Common myeloid progenitor, CD34-positive (primary cell): ENCODE data around the gene AASDHPPT.
"Not testable (repeated sequence)": the region's sequence is repeated elsewhere in the genome, so short reads cannot be mapped to it uniquely, and the experiment has no call there.

Experiments used
- CTCF ChIA-PET: fragments of 350-600 bp; sonication (Branson Sonifier 250); formaldehyde crosslinking; loops from one replicate; lab custom pipeline; 2021; ENCODE audit warnings: antibody characterized with exemption; lab: Charles Lee
- POLR2A ChIA-PET: fragments of 350-600 bp; sonication (Branson Sonifier 250); formaldehyde crosslinking; loops from one replicate; lab custom pipeline; 2021; ENCODE audit warnings: antibody characterized with exemption; lab: Charles Lee
- DNase-seq, 3 donors: peaks; one replicate each; pipeline versions ENCODE4 v3.0.0 to v3.0.0-alpha.2; 2013
- H3K27ac ChIP-seq, 2 experiments: 1 replicate in 1 of 2; 2 replicates in 1 of 2; pipeline ENCODE4 v1.7.0; 2013; ENCODE audit warnings: inconsistent platforms in 2 of 2, low read length in 2 of 2, mild to moderate bottlenecking in 2 of 2, low read depth in 1 of 2, moderate library complexity in 1 of 2; ENCODE audit not compliant: severe bottlenecking in 2 of 2, insufficient read depth in 1 of 2, poor library complexity in 1 of 2
- H3K27me3 ChIP-seq, 5 experiments: replicated peaks in 2 of 5; 1 replicate in 3 of 5; 2 replicates in 2 of 5; pipeline versions ENCODE4 v1.6.1 to v1.7.0; 2013; ENCODE audit warnings: low read length in 4 of 5, mild to moderate bottlenecking in 2 of 5, moderate library complexity in 2 of 5, inconsistent platforms in 1 of 5; ENCODE audit not compliant: insufficient read depth in 5 of 5, control insufficient read depth in 4 of 5
- H3K36me3 ChIP-seq, 4 experiments: 1 replicate in 2 of 4; 2 replicates in 2 of 4; pipeline versions ENCODE4 v1.6.1 to v1.7.0; 2013; ENCODE audit warnings: low read length in 3 of 4, control low read depth in 1 of 4, mild to moderate bottlenecking in 1 of 4; ENCODE audit not compliant: control insufficient read depth in 4 of 4, insufficient read depth in 4 of 4
- H3K4me1 ChIP-seq, 4 experiments: 1 replicate in 3 of 4; 2 replicates in 1 of 4; pipeline versions ENCODE4 v1.6.1 to v1.7.1; 2013; ENCODE audit warnings: low read length in 3 of 4, mild to moderate bottlenecking in 3 of 4, control low read depth in 1 of 4, inconsistent platforms in 1 of 4, moderate library complexity in 1 of 4; ENCODE audit not compliant: control insufficient read depth in 4 of 4, insufficient read depth in 4 of 4; ENCODE audit errors: control extremely low read depth in 1 of 4
- H3K4me3 ChIP-seq, 7 experiments: 1 replicate in 4 of 7; 2 replicates in 3 of 7; pipeline versions ENCODE4 v1.5.1 to v1.7.0; 2013; ENCODE audit warnings: mild to moderate bottlenecking in 7 of 7, low read length in 6 of 7, moderate library complexity in 6 of 7, inconsistent platforms in 2 of 7, low read depth in 2 of 7, control low read depth in 1 of 7; ENCODE audit not compliant: insufficient read depth in 4 of 7, control insufficient read depth in 1 of 7; ENCODE audit errors: extremely low read depth in 1 of 7
- H3K9me3 ChIP-seq, 5 experiments: 1 replicate in 4 of 5; 2 replicates in 1 of 5; pipeline versions ENCODE4 v1.6.1 to v1.7.1; 2013; ENCODE audit warnings: low read length in 4 of 5, mild to moderate bottlenecking in 2 of 5, inconsistent platforms in 1 of 5, low read depth in 1 of 5, moderate library complexity in 1 of 5; ENCODE audit not compliant: control insufficient read depth in 4 of 5, insufficient read depth in 2 of 5; ENCODE audit errors: control extremely low read depth in 1 of 5
- WGBS: methylation state at CpG from one replicate; pipeline ENCODE4 v1.1.5; 2013; ENCODE audit not compliant: insufficient coverage; 5-methylcytosine and 5-hydroxymethylcytosine counted together

AASDHPPT gene

DNA sequence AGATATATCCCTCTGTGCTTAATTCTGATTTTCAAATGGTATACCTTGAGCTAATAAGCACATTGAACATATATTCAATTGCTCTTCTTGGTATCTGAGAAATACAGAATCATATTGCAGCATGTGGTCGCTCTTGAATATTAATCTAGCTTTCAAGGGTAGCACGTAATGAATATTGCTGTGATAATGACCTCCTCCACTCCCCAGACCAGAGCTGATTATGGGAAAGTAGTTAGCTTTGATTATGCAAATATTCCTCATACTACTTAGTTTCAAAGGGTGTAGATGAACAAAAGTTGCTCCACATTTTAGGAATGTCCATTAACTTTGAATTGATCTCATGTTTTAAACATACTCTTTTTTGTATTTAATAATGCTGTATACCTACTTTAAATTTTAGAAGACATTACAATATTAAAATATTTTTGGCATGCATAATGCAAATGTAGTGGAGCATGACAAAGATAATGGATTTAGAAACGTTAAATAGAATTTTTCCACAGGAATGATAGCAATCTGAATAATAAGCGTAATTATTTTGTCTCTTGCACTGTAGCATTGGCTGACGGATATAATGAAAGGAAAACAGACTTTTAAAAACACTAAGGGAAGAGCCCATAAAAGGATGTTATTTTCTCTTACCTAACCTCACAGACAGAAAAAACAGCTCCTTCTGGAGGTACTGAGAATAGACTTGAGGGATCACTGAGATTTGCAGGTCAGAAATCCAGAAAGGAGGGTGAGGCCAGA is 27.6 kb upstream of the AASDHPPT start:
- POLR2A ChIA-PET, result no interaction called here

DNA sequence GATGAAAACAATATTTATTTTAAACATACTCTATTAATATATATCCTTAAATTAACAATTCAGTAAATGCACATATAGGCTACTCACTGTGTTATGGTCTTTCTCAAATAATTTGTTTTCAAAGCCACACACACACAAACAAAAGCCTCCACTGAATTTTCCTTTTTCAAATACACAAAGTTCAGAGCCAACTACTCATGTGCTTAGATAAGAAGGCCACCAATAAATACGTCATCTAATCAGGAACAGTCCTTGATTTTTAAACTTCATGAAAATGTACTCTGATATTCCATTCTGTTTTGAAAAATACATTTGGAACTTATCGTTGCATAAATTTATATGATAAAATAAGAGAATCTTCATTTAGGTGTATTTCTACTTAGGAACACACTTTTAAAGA is 26.4 kb upstream of the AASDHPPT start:
- WGBS, result no CpG with 5 or more reads among the region's 2 CpGs
- no peaks in the 10 kb centered on the region for H3K36me3 ChIP-seq
- no peaks in the 10 kb centered on the region for H3K27me3 ChIP-seq
- no peak for DNase-seq
- H3K4me3 ChIP-seq, result no peak overlapping the region
- POLR2A ChIA-PET, result no interaction called here
- H3K9me3 ChIP-seq, result no peaks in the 10 kb centered on the region
- no peak overlapping the region for H3K27ac ChIP-seq
- no peaks in the 10 kb centered on the region for H3K4me1 ChIP-seq
- CTCF ChIA-PET, result no interaction called here

More for the DNA sequence above, 27.6 kb upstream of the AASDHPPT start:
- Histone ChIP-seq H3K9me3 (no peaks in the 10 kb centered on the region), H3K4me3 (no peak overlapping the region), H3K36me3 (no peaks in the 10 kb centered on the region), H3K27ac (no peak overlapping the region), H3K4me1 (no peaks in the 10 kb centered on the region), H3K27me3 (peaks cover 0 to 3% (median 0%) of the 10 kb centered on the region in 5 experiments)
- no peak for DNase-seq
- 90% methylated on average over 2 of the region's 5 CpGs for WGBS
- CTCF ChIA-PET, result no interaction called here

DNA sequence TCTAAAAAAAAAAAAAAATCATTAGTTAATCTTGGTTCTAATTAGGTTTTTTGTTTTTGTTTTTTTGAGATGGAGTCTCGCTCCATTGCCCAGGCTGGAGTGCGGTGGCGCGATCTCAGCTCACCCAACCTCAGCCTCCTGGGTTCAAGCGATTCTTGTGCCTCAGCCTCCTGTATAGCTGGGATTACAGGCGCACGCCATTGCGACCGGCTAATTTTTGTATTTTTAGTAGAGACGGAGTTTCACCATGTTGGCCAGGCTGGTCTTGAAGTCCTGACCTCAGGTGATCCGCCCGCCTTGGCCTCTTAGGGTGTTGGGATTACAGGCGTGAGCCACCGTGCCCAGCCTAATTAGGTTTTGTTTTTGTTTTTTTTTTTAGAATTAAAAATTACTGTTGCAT is 19.1 kb upstream of the AASDHPPT start:
- H3K27ac ChIP-seq, POLR2A ChIA-PET, H3K4me3 ChIP-seq, CTCF ChIA-PET, H3K36me3 ChIP-seq, H3K4me1 ChIP-seq, DNase-seq, H3K9me3 ChIP-seq, H3K27me3 ChIP-seq: not testable (repeated sequence)
- WGBS, result 98% methylated on average over 12 of the region's 14 CpGs

DNA sequence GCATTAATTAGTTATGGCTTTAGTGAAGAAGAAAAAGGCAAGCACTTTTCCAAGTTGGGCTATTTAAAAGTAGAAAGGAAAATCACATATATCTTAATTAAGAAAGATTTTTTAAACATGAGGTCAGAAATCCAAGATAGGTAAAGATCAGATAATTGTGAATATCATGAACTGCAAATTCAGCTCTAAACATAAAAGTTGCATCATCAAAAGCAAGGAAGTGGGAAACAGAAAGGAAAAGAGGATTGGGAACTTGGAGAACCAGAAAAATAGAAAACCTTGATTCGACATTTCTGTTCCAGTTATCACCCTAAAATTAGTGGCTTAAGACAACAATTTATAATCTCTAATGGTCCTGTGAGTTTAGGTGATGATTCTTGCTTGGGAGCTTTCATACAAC is 17.8 kb upstream of the AASDHPPT start:
- POLR2A ChIA-PET, result no interaction called here
- no peak for DNase-seq

DNA sequence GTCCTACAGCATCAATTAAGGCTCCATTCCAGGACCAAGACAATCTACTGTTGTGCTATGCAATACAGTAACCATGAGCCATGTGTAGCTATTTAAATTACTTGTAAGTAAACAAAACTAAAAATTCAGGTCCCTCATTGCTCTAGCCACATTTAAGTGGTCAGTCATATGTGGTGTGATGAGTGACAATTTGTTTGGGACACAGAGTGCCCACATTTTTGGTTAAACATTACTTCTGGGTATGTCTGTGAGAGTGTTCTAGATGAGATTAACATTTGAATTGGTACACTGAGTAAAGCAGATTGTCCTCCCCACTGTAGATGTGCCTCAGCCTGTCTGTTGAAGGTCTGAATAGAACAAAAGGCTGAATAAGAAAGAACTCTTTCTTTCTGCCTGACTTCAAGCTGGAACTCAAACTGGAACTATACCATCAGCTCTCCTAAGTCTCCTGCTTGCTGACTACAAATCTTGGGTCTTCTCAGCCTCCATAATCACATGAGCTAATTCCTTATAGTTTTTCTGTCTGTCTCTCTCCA is 16.1 kb upstream of the AASDHPPT start:
- H3K4me1 ChIP-seq, result no peaks in the 10 kb centered on the region
- no peaks in the 10 kb centered on the region for H3K9me3 ChIP-seq
- H3K27me3 ChIP-seq, result no peaks in the 10 kb centered on the region
- no peak overlapping the region for H3K27ac ChIP-seq
- no peak for DNase-seq
- POLR2A ChIA-PET, result no interaction called here
- CTCF ChIA-PET, result no interaction called here
- peaks cover 0 to 2% (median 0%) of the 10 kb centered on the region in 4 experiments for H3K36me3 ChIP-seq
- no peak overlapping the region for H3K4me3 ChIP-seq

More for the DNA sequence above, 17.8 kb upstream of the AASDHPPT start:
- Histone ChIP-seq H3K27me3 (no peaks in the 10 kb centered on the region), H3K36me3 (peaks cover 0 to 2% (median 0%) of the 10 kb centered on the region in 4 experiments), H3K4me1 (no peaks in the 10 kb centered on the region), H3K4me3 (no peak overlapping the region), H3K9me3 (no peaks in the 10 kb centered on the region), H3K27ac (no peak overlapping the region)
- no CpG with 5 or more reads among the region's 1 CpG for WGBS
- CTCF ChIA-PET, result interaction anchor here (1.4 kb wide), 1 partner anchor 30 kb away, joined by 5 read pairs; no protein-coding TSS in a partner anchor

DNA sequence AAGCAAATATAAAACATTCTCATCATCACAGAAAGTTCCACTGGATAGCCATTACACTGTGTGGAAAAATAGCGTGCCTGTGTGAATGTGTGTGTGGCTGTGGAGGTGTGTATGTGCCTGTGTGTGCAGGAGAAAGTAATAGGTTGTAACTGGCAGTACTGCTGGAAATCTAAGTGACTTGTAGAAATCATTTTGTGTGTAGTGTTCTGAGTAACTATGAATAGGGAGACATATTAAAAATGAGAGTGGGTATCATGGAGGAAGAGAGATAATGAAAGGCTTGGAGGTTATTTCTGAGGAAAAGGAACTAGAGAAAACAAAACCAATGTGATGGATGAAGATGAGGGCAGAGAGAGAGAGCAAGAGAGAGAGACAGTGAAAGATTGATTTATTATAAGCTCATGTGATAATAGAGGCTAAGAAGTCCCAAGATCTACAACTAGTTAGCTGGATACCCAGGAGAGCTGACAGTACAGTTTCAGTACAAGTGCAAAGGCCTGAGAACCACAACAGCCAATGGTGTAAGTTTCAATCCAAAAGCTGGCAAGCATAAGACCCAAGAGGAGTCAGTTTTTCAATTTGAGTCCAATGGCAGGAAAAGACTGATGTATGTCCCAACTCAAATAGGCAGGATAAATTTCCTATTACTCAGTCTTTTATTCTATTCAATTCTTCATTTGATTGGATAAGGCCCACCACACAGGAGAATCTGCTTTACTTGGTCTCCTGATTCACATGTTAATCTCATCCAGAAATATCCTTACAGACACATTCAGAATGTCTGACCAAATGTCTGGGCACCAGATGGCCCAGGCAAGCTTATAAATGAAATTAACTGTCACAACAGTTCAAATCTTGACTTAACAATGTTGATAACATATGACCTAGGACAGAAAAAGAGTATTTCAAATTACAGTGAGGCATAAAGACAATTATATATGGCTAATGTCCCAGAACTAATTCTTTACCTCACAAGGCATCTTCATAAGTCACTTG is 15.2 kb upstream of the AASDHPPT start:
- CTCF ChIA-PET, result no interaction called here
- no peak for DNase-seq
- Histone ChIP-seq H3K36me3 (peaks cover 0 to 2% (median 0%) of the 10 kb centered on the region in 4 experiments), H3K27me3 (no peaks in the 10 kb centered on the region), H3K4me1 (no peaks in the 10 kb centered on the region), H3K9me3 (no peaks in the 10 kb centered on the region), H3K4me3 (no peak overlapping the region), H3K27ac (no peak overlapping the region)
- POLR2A ChIA-PET, result no interaction called here
- 100% methylated on average over 1 of the region's 1 CpG for WGBS

DNA sequence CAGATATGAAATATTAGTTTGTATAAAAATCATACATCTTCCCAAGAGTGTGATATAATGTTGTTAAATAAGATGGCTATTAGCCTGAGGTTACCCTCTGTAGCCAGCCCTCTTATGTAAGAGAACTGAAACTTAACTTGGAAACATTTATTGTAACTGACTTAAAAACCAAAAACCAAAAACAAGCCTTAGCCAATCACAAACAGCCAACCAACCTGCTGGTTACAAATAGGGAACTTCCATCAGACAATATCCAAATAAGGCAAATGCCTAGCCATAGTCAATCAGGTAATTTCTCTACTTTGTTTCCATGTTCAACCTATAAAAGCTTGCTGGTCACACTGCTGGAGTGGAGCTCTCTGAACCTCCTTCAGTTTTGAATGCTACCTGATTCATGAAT is 14.5 kb upstream of the AASDHPPT start:
- no peak overlapping the region for H3K27ac ChIP-seq
- POLR2A ChIA-PET, result no interaction called here
- H3K4me3 ChIP-seq, result no peak overlapping the region
- CTCF ChIA-PET, result no interaction called here
- no peaks in the 10 kb centered on the region for H3K9me3 ChIP-seq
- H3K27me3 ChIP-seq, result no peaks in the 10 kb centered on the region
- H3K4me1 ChIP-seq, result no peaks in the 10 kb centered on the region
- peaks cover 0 to 2% (median 0%) of the 10 kb centered on the region in 4 experiments for H3K36me3 ChIP-seq
- DNase-seq, result peak in 2 of 3 donors; percentile 5 to 7
